ENCODE measurements around the gene RASSF5. TPM values are rescaled to one million over a fixed set of nuclear protein-coding genes. Genes with fewer than 3 reads are reported as not detected.

Gene RASSF5
- total RNA-seq, 1 experiment from 2014 or later: 0.68 TPM

DNA sequence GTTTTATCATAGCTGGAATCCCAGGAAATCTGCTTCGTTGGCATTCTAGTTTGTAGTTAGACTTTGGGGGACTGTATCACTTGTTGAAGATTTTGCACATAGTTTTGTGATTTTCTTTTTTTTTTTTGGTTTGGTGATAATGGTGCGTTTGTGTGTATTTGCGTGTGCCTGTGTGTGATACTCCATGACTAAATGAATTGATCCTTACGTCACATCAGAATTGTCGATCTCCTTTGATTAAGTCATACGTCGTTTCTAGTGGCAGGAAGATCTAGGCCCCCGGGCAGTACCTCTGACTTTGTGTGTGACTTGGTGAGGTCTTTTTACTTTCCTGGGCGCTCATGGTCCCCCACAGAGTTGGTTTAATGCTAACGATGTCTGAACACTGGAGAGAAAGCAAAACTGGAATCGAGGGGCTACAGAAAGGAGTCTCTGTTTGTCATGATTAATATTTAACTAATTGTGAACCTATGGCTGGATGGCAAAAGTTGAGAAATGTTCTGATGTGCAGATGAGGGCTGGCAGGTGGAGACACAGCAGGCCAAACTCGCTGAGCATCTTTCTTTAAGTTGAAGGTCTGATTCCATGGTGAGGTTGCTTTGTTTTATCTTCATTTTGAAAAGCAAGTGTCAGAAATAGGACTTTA lies 2.4 kb downstream of the RASSF5 start:
- no peak for DNase-seq (ENCODE audit: low spot score)
- in situ Hi-C loops (cut with HindIII; ENCODE audit: low sequenced_read_pairs): no loop called here

DNA sequence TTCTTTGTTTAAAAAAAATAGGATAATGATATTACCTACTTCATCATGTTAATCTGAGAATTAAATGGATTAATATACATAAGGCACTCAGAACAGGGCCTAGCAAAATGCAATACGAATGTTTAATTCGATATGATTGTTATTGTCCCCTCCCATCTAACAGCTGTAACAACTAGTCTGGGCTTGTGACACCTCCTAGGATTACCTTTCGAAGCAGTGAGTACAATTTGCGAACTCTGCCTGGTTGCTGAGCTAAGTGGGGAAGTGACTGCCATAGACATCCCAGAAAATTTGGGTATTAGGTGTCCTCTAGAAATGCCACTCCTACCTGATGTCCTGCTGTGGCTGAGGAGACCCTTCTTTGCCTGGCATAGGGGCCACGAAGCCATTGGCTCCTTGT lies 3.0 kb downstream of the RASSF5 start:
- no peak for DNase-seq (ENCODE audit: low spot score)
- in situ Hi-C loops (cut with HindIII; ENCODE audit: low sequenced_read_pairs): no loop called here

DNA sequence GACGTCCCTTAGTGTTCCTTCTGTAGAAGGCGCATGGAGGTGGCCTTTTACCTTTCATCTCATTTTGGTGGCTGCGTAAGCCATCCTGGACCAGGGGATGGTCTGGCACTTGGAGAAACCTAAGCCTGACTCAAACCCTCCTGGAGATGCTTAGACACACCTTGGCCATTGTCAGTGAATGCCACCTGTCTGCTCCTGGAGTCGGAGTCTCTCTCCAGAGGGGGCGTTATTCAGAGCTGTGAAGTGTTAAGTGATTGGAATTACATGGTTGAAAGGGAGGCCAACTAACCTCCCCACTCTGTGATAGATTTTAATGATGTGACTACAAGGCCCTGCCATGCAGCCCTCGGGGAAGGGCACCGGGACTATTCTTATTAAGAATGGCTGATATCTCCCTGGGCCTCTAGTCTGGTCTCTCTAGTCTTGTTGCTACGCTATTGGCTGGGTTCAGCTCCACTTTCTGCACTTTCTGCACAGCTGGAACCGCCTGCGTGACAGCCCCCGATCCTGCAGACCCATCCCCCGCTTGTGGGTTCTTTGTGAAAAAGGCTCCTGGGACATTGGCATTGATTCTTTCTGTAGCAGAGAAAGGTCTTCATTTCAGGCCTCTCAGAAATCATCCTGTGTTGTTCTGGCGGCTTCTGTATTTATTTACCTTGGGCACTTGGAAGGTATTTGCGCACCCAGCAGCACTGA lies 4.2 kb downstream of the RASSF5 start:
- no peak for DNase-seq (ENCODE audit: low spot score)
- in situ Hi-C loops (cut with HindIII; ENCODE audit: low sequenced_read_pairs): no loop called here

DNA sequence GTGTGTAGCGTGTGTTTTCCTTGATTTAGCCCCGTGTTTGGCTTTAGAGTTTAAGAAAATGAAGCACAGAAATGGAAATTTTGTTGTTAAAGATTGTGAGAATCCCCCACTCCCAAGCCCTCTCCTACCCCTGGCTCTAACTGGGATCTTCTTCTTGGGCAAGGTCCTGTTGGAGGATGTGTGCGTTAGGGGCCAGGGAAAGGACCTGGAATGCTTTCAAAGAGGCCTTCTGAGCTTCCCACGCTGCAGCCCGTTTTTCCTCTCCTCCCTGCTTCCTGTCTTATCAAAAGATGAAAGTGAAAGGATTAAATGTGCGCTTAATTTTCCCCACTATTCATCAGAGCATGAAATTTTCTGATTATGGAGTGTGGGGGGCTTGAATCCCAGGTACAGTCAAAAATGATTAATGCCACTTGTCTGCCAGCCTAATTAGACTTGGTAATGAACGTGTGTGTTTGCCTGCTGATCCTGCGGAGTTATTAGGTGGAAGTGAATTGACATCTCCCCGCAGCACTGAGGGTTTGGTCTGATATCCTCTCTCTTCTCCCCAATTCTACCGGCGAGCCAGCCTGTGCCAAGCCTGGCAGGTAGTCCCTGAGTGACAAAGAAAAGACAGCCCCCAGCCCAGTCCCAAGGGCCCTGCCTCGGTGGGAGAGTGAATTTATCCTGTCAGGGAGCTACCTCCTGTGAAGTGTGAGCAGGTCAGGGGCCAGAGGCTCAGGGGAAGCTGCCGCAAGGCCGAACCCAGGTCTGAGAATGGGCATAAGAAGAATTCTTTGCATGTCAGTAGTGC lies 4.9 kb downstream of the RASSF5 start:
- in situ Hi-C loops (cut with HindIII; ENCODE audit: low sequenced_read_pairs): no loop called here
- no peak for DNase-seq (ENCODE audit: low spot score)

DNA sequence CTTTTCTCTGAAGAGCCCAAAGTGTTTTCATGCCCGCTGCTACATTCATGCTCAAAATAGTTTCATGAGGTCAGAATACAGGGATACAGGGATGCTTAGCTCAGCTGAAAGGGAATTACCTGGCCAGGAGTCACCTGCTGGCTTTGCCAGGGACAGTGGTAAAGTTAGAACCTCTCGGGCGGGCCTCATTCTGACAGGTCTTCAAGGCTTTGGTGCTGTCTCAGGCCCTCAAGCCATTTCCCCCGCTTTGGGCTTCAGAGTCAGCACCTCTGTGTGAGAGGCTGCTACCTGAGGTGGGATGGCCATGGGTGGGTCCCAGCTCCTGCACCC lies 5.5 kb downstream of the RASSF5 start:
- in situ Hi-C loops (cut with HindIII; ENCODE audit: low sequenced_read_pairs): no loop called here
- no peak for DNase-seq (ENCODE audit: low spot score)

DNA sequence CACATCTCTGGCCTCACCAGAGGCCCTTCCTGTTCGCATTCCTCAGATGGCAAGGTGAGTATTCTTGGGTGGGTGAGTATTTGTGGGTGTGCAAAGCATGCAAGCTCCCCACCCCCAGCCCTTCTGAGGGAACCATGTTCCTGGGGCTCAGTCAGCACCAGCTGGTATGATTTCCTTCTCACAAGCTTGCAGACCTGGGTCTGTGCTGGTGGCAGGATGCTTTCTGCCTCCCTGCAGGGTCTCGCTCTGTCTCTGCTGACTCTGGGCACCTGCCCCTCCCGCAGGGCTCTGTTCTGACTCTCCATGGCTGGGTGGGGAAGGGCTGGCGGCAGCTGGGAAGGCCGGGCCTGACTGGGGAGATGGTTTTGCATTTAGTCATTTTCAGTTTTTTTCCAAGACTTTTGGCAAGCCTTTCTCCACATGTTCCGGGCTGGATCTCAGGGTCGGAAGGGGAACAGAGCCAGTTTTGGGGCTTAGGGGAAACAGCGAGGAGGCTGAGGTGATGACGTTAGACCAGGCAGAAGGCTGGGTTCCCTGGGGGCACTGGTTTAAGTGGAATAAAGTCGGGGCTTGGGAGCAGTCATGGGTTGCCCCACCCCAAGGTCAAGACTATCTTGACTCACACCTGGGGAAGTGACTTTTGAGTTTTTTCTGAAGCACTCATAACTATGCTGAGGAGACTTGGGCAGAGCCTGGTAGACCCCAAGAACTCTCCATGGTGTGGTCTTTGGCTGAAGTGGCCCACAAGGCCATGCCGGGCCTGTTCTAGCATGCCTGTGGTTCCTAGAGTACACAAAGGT lies 6.2 kb downstream of the RASSF5 start:
- in situ Hi-C loops (cut with HindIII; ENCODE audit: low sequenced_read_pairs): no loop called here
- no peak for DNase-seq (ENCODE audit: low spot score)

DNA sequence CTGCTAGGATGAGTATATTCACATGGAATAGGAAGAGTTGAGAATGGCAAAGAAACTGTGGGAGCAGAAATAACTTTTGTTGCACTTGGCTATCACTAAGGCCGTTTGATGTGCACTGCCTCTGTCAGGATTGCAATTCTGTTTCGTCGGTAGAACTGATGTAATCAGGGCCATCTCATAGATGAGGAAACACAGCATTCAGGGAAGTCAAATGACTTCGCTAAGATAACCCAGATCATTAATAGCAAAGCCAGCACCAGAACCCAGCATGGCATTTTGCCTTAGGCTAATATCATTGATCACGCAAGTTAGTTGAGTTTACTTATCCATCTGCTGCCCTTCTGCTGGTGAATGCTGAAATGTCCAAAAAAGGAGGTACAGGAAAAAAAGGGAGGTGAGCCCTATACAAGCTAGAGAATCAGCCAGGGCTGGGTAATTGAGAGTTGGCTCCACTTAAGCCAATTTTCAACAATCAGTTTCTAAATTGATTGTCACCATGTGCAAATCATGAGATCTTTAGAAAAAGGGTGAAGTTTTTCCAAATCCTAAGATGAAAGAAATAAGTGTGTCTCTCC lies 7.6 kb downstream of the RASSF5 start:
- no peak for DNase-seq (ENCODE audit: low spot score)
- in situ Hi-C loops (cut with HindIII; ENCODE audit: low sequenced_read_pairs): no loop called here

DNA sequence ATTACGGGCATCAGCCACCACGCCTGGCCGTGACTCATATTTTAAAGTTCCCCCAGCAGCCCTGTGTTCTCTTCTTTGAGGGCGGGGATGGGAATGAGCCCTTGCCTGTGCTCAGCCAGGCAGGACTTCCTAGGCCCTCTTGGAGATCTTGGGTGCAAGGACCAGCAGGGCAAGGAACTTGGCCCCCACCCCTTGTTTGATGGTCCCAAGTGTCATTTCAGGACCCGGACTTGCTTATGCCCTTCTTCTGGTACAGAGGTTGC lies 9.3 kb downstream of the RASSF5 start:
- in situ Hi-C loops (cut with HindIII; ENCODE audit: low sequenced_read_pairs): no loop called here
- no peak for DNase-seq (ENCODE audit: low spot score)

DNA sequence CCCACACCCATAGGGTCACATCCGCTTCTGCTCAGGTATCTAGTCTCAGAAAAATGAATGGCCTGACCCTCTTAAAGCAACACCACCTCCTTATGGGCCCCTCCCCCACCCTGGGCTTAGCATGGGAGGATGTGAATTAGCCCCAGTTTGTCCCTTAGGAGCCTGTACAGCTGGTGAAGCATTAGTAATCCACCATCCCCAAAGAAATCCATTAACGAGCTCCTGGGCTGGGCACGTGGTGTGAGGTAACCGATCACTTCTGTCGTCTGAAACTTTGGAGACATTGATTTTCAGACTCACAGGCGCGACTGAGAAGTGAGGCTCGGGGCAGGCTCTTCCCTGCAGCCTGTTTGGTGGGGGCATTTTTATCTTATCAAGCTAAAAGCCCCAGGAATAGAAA lies 10.5 kb downstream of the RASSF5 start:
- in situ Hi-C loops (cut with HindIII; ENCODE audit: low sequenced_read_pairs): no loop called here
- no peak for DNase-seq (ENCODE audit: low spot score)

DNA sequence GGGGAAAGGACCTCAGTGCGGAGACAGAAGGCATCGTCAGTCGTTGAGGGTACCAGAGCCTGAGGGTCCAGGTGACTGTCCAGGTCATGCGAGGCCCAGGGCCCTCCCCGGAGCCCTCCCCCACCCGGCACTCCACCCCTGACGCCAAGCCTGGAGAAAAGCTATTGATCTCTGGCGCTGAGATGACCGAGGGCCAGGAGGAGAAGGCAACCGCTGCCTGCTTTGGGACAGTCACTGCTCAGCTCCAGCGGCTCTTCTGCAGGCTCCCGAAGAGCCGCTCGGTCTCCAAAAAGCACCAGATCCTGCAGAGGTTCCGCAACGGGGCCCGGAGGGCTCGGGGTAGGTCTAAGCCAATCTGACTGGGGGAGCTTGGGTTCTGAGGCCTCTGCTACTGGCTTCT lies 10.9 kb downstream of the RASSF5 start:
- no peak for DNase-seq (ENCODE audit: low spot score)
- in situ Hi-C loops (cut with HindIII; ENCODE audit: low sequenced_read_pairs): no loop called here

DNA sequence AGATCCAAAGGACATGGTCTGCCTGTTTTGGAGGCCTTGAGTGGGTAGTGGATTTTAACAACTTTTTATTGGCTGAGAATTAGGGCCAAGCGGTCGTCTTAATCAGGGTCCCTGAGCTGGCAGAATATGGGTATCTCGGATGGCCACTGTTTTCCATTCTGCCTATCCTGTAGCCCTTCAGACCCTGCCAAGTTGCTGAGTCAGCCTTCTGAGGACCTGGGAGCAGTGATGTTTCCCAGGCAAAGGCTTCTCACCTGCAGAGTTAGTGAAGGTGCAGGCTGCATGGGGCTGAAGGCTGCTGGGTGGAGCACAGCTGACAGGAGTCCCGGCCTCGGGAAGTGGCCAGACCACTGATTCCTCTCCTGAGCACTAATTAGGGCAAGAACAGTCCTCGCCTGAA lies 11.4 kb downstream of the RASSF5 start:
- no peak for DNase-seq (ENCODE audit: low spot score)
- in situ Hi-C loops (cut with HindIII; ENCODE audit: low sequenced_read_pairs): no loop called here

DNA sequence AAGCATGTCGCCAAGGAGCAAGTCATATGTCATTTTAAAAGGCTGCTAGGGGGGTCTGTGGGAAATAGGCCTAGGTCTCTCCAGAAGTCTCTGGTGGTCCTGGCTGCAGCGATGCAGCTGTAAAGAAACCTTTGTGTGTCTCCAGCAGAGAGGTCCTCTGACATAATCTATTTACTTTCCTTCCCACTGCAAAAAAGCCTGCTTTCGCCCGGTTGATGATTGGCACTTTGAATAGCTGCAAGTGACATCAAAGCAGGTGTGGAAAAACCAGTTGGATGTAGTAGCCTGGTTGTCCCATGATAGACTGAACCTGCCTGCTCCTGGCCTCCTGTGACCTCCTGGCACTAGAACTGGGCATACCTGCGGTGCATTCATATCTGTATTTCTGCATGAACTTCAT lies 13.8 kb downstream of the RASSF5 start:
- in situ Hi-C loops (cut with HindIII; ENCODE audit: low sequenced_read_pairs): no loop called here
- DNase-seq (ENCODE audit: low spot score): no peak

DNA sequence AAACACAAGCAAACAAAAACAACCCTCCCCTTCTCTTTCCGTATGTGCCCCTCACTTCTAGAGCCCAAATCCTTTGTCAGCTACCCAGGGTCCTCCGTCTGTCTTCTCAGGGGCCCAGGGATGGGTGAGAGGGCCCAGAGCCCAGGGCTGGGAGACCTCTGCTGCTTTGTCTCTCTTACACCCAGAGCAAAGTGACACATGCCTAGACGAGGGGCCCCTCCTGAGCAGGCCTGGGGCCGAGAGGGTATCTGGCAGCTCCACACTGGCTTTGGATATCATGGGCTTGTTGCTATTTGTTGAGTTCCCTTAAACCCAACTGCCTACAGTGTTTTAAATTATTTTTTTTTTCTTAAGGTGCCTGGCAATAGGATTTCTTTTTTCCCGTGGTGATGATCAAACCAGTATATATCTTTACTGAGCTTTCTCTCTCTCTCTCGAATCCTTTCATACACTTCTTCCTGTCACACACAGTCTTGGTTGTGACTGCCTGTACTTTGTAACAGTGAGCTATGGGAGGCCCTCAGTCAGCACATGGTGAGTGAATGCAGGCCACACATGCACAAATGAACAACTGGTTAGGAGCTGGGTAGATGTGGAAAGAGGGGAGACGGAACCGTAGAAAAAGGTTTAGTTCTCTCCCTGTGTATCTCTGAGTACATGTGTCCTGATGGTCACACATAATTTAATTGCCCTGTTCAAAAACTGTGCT lies 14.5 kb downstream of the RASSF5 start:
- in situ Hi-C loops (cut with HindIII; ENCODE audit: low sequenced_read_pairs): no loop called here
- DNase-seq (ENCODE audit: low spot score): no peak

DNA sequence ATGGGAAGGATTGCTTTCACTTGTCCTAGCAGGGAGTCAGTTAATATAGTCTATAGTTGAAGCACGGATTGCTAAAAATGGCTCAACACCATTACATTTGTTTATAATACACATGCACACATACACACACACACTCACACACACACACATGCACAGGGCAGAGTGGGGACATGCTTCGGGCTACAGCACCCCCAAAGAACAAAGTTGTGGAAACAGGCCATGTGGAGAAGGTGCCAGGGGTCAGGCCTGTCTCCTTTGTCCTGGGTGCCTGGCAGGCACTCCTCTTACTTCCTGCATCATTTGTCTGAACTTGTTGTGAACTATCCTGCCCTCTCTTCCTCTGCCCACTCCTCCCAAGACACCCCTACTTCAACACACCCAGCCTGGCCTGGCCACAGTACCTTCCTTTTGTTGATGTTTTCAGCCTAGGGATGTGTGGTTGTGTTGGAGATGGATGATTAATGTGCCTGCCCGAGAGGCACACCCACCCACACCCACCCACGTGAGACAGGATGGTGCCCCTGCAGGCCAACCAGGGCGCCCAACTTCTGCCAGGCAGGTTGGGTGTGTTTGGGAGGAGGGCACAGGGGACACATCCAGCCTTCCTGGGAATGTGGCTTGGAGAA lies 17.5 kb downstream of the RASSF5 start:
- no peak for DNase-seq (ENCODE audit: low spot score)
- in situ Hi-C loops (cut with HindIII; ENCODE audit: low sequenced_read_pairs): no loop called here

DNA sequence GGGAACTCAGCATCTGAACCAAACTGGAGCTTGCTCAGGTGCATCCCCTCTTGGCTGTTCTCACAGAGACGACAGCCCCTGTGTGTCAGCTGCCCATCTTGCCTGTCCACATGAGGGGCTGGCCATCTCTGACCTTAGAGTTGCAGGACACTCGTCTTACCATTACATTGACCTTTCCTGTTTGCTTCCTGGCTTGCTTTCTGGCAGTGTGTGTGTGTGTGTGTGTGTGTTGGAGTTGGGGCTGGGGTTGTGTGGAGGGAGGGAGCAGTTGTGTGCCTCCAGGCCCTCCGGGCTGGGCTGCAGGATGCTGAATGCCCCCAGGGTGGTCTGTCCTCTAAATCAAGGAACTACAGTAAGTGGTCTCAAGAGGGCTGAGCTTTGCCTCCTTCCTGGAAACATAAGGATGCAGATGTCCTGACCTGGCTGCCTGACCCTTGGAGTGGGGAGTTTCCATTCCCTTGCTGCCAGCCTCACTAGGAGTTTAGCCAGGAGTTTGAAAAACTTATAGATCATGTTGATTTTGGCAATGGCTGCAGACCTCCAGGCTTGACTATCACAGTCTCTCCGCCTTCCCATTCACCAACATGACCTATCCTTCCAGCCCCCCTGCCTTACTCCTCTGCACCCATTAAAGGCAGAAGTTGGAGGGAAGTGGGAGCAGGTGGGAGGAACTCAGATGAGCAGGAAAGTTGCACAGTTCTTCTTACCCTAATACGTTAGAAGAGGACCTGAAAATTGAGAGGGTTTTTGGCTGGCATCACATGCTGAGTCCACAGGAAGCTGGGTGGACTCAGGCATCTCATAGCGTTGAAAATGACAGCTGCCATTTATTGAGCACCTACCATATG lies 19.0 kb downstream of the RASSF5 start:
- no peak for DNase-seq (ENCODE audit: low spot score)
- in situ Hi-C loops (cut with HindIII; ENCODE audit: low sequenced_read_pairs): no loop called here

DNA sequence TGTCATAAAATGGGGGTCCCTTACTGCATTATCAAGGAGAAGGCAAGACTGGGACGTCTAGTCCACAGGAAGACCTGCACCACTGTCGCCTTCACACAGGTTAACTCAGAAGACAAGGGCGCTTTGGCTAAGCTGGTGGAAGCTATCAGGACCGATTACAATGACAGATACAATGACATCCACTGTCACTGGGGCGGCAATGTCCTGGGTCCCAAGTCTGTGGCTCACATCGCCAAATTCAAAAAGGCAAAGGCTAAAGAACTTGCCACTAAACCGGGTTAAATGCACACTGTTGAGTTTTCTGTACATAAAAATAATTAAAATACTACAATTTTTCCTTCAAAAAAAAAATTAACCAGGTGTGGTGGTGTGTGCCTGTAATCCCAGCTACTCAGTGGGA lies 22.1 kb downstream of the RASSF5 start:
- DNase-seq (ENCODE audit: low spot score): no peak
- in situ Hi-C loops (cut with HindIII; ENCODE audit: low sequenced_read_pairs): no loop called here

DNA sequence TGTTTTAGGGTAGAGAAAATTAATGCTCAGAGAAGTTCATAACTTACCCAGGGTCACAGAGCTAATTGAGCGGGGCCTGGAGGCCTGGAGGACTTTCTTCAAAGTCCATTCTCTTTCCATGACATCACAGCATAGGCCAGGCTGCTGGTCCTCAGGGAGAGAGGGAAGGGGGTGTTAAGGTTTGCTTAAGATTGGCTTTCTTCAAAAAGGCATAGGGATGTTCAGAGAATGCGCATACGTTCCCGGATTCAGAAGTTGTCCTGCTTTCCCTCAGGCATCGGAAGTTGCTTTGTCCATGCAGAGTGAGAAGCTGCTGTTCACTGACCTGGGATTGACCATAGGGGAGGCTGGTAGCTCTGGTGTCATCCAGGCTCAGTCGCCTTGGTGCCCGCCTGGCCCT lies 25.0 kb downstream of the RASSF5 start:
- no peak for DNase-seq (ENCODE audit: low spot score)
- in situ Hi-C loops (cut with HindIII; ENCODE audit: low sequenced_read_pairs): no loop called here

DNA sequence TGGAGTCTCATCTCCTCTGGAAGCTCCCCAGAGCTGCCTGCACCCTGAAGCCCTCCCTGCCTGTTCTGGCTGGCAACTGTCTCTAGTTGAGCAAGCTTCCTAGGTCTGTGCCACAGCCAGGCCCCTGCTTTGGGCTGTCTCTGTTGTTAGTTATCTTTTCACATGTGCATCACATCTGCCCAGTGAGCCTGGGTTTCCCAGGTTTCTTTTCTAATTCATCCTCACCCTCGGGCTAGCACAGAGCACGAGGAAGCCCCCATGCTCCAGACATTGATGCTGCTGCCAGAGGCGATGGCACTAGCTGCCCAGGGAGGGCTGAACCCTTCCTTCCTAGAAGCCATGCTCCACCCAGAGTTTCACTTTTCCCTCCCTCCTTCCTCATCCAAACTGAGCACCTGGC lies 27.2 kb downstream of the RASSF5 start:
- in situ Hi-C loops (cut with HindIII; ENCODE audit: low sequenced_read_pairs): no loop called here
- no peak for DNase-seq (ENCODE audit: low spot score)

Data from G401 (cell line).